Rectal smooth muscle tissue (tissue), 1 donor: Measurements from ENCODE around the gene ILF3.

Source experiments
- H3K27ac ChIP-seq: one replicate; pipeline ENCODE4 v1.7.0; 2013; ENCODE audit warnings: low read depth, low read length, inconsistent platforms
- H3K27me3 ChIP-seq: one replicate; pipeline ENCODE4 v1.7.0; 2013; ENCODE audit warnings: low read length; ENCODE audit not compliant: control insufficient read depth, insufficient read depth
- H3K36me3 ChIP-seq: one replicate; pipeline ENCODE4 v1.7.0; 2013; ENCODE audit warnings: low read length; ENCODE audit not compliant: control insufficient read depth, insufficient read depth
- H3K4me1 ChIP-seq: one replicate; pipeline ENCODE4 v1.7.0; 2013; ENCODE audit warnings: low read length; ENCODE audit not compliant: control insufficient read depth, insufficient read depth
- H3K4me3 ChIP-seq: one replicate; pipeline ENCODE4 v1.7.0; 2013; ENCODE audit warnings: low read length
- H3K9ac ChIP-seq: one replicate; pipeline ENCODE4 v1.7.0; 2013; ENCODE audit warnings: low read length

The ILF3 gene

DNA sequence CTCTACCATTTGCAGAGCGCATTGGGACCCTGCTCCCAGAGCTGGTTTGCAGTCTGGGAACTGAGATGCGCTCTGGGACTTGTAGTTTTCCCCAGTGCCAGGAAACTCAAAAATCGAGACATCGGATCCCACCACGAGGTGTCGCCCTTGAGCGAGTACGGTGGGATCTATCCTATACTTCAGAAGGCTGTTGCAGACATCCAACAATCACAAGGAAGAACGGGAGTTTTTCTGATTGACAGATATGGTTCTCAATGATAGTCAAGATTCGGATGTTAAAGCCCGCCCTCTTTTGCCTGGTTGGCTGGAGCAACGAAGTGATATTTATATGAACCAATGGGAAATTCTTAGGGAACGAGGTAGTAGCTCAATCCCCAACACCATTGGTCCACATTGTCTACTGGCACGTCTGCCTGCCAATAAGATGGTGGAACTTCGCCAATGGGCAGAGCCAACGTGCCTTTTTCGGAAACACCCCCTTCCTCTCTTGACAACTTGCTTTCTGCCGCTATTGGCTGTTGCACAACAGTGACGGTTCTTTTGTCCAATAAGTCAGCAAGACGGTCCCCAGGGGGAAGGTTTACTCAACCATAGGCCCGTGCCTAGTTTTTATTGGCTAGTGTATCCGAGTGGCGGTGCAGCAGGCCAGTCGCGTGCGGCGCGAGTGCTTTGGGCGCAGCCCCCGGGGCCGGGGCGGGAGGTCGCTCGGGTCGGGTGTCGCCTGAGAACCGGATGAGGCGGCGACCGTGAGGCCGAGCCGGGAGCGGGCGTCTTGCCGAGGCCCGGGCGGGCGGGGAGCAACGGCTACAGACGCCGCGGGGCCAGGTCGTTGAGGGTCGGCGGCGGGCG, 63.4 kb downstream of the ILF3 start, which contains the start of gene DNM2:
TSS of gene DNM2 (plus strand) at position 724 of the 849 bp plus-strand sequence. CDS start 164 bp downstream, outside the sequence.
- H3K27me3 ChIP-seq = no peaks in the 10 kb centered on the region
- peaks cover 13% of the 10 kb centered on the region for H3K4me1 ChIP-seq
- peak within 1 kb of the TSS; percentile 78 for H3K27ac ChIP-seq
- H3K36me3 ChIP-seq = no peaks in the 10 kb centered on the region
- peak within 1 kb of the TSS; percentile 91 for H3K4me3 ChIP-seq
- H3K9ac ChIP-seq = peak within 1 kb of the TSS; percentile 39

DNA sequence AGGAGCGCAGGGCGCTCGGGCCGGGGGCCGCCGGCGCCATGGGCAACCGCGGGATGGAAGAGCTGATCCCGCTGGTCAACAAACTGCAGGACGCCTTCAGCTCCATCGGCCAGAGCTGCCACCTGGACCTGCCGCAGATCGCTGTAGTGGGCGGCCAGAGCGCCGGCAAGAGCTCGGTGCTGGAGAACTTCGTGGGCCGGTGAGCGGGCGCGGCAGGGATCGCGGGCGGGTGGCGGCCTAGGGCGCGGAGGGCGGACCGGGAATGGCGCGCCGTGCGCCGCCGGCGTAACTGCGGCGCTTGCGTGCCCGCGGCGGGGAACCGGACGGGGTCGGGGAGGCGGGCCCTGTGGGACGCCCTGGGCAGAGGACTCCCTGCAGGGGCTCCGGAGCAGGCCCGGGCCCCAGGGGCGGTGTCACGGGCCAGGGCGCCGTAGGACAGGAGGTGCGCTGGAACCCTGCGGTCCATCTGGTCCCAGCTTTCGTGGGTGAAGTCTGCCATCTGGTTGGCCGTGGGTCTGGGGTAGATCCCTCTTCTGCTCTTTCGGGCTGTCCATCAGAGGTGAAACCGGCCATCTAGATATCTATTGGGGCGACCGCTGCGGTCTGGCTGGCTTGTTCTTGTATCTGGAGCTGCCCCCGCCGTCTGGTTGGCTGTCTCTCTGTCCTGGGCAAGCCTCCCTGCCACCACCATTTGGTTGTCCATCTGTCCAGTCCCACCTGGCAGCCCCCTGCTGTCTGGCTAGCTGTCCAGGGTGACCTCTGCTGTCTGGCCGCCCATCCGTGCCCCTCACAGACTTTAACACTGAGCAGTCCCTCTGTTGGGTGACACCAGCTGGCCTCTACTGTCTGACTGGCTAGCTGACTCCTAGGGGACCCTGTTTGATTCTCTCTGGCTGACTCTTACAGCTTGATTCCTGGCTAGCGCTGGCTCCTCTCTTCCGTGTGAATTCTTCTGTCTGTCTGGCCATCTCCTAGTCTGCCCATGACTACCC, 64.4 kb downstream of the ILF3 start:
- Histone ChIP-seq H3K4me3 (peak overlapping the region; percentile 91), H3K27me3 (no peaks in the 10 kb centered on the region), H3K4me1 (peaks cover 13% of the 10 kb centered on the region), H3K27ac (peak overlapping the region; percentile 78), H3K36me3 (no peaks in the 10 kb centered on the region), H3K9ac (peak overlapping the region; percentile 39)

DNA sequence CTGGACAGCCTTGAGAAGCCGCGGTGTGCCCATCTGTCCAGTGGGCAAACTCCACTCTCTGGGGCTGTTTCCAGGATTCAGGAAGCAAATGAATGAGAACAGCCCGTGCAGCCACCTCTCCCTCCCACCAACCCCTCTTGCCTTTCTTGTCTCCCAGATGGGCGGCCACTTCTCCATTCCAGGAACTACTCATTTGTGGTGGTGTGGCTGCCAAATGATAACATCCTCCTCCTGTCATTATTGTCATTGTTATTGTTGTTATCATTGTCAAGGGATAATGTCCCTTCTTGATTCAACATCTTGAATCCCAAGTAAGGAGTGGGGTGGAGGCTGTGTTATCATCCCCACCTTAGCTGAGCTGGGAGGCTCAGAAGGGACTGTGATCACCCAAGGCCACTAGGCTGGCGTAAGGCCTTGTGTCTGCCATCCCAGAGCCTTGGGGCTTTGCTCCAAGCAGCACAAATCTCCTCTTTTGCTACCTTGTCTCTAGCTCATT, 65.4 kb downstream of the ILF3 start:
- H3K27me3 ChIP-seq = no peaks in the 10 kb centered on the region
- H3K27ac ChIP-seq = no peak overlapping the region
- H3K9ac ChIP-seq = peak overlapping the region; percentile 39
- H3K36me3 ChIP-seq = no peaks in the 10 kb centered on the region
- H3K4me3 ChIP-seq = peak overlapping the region; percentile 91
- peaks cover 14% of the 10 kb centered on the region for H3K4me1 ChIP-seq

DNA sequence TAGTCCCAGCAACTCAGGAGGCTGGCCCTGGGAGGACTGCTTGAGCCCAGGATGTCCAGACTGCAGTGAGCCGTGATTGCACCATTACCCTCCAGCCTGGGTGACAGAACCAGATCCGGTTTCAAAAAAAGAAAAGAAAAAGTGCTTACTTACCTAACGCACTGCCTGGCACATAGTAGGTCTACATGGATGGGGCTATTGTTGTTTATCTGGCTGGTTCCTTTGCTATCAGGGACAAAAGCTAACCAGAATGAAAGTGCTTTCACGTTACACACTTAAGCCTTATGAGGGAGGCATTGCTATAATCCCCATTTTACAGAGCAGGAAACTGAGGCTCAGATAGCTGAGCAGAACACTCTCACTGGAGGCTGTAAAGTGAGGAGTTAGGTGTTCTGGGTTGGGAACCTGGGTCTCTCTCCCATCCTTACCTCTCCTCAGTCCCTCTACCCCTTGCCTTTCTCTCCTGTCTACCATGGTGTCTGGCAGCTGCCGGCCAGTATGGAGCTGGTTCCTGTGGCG, 66.5 kb downstream of the ILF3 start:
- no peak overlapping the region for H3K9ac ChIP-seq
- H3K4me1 ChIP-seq = peaks cover 15% of the 10 kb centered on the region
- no peak overlapping the region for H3K4me3 ChIP-seq
- no peaks in the 10 kb centered on the region for H3K27me3 ChIP-seq
- H3K27ac ChIP-seq = no peak overlapping the region
- H3K36me3 ChIP-seq = no peaks in the 10 kb centered on the region

DNA sequence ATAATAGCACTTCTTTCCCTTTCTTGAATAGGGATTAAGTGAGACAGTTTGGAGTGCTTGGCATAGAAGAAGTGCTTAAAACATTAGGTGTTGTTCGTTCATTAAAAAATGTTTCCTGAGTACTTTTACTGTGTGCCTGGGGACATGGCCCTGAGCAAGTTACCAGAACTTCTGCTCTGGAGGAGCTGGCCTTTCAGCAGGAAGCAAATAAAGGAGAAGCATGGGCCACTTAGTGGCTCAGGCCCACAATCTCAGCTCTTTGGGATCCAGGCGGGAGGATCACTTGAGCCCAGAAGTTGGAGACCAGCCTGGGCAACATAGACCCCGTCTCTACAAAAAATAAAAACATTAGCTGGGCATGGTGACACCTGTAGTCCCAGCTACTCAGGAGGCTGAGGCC, 69.4 kb downstream of the ILF3 start:
- peaks cover 15% of the 10 kb centered on the region for H3K4me1 ChIP-seq
- H3K27ac ChIP-seq = no peak overlapping the region
- no peak overlapping the region for H3K9ac ChIP-seq
- H3K36me3 ChIP-seq = no peaks in the 10 kb centered on the region
- no peaks in the 10 kb centered on the region for H3K27me3 ChIP-seq
- no peak overlapping the region for H3K4me3 ChIP-seq

DNA sequence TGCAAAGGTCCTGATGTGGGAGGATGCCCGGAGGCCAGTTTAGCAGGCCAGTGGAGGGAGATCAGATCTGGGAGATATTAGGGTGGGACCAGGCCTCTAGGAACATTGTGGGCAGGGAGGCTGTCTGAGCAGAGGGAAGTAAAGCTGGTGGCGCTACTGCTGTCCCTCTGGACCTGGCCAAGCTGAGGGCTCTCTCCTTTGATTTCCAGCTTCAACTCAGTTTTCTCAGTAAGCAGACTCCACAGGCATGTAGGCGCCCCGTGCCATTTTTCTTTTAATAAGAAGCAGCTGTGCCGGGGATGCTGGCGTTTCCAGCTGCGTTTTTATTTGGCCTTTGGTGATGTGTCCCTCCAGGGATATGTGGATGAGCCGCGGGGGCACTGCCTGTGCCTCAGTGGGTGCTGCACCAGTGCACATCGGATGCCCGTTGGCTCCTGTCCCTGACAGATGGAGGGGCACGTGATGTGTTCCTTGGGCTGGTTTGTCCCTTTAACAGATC, 70.5 kb downstream of the ILF3 start:
- Histone ChIP-seq H3K36me3 (no peaks in the 10 kb centered on the region), H3K4me1 (peaks cover 5% of the 10 kb centered on the region), H3K27me3 (no peaks in the 10 kb centered on the region), H3K4me3 (no peak overlapping the region), H3K27ac (no peak overlapping the region), H3K9ac (no peak overlapping the region)

DNA sequence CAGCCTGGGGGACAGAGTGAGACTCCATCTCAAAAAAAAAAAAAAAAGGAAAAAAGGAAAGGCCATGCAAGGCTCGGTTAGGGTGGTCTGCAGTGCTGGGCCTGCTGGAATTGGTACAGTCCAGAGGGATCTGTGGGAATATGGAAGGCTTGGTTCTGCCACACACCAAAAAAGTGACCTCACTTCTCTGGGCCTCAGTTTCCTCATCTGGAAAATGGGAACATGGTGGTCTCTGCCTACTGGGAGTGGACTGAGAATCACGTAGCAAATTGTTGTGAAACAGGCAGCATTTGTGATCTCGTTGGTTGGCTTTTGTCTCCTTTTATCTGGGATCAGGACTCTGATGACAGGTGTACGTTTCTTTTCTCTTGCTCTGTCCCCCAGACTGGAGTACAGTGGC, 71.3 kb downstream of the ILF3 start:
- H3K4me3 ChIP-seq = no peak overlapping the region
- no peak overlapping the region for H3K27ac ChIP-seq
- H3K9ac ChIP-seq = no peak overlapping the region
- H3K36me3 ChIP-seq = no peaks in the 10 kb centered on the region
- H3K27me3 ChIP-seq = no peaks in the 10 kb centered on the region
- H3K4me1 ChIP-seq = peaks cover 2% of the 10 kb centered on the region

DNA sequence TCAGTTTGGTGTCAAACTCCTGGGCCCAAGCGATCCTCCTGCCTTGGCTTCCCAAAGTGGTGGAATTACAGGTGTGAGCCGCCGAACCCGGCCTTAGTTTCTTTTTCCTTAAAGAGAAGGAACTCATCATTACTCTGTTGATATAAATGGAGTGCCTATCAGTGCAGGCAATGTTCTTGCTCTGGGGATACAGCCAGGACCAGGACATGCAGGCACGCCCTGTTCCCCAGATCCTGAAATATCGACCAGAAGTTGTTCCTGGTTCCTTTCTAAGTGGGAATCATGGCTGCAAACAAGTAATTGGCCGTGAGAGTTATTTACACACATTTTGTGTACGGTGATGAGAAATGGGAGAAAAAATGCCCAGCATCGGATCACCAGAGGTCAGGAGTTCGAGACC, 72.1 kb downstream of the ILF3 start:
- Histone ChIP-seq H3K4me1 (peaks cover 2% of the 10 kb centered on the region), H3K27ac (no peak overlapping the region), H3K9ac (no peak overlapping the region), H3K36me3 (no peaks in the 10 kb centered on the region), H3K27me3 (no peaks in the 10 kb centered on the region), H3K4me3 (no peak overlapping the region)

DNA sequence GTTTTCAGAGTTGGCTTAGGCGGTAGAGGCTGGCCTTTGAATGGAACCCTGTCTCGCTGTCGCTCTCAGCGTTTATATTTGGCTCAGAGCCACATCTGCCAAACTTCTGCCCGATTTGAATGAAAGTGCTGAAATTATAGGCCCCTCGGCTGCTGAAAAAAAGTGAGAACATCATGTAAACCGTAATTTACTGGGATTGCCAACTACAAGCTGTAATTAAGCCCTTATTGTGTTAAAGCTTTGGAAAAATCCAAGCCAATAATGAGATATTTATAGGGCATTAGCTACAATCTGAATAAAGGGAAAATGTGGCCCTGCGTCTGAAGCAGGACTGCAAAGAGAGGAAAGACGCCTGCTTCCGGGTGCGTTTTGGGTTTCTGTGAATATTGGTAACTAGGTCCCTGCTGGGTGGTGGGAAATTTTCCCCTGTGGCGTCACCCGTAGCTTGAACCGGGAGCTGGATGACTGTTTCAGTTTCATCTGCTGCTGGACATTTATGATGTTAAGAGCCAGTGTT, 73.6 kb downstream of the ILF3 start:
- Histone ChIP-seq H3K4me3 (no peak overlapping the region), H3K4me1 (peaks cover 2% of the 10 kb centered on the region), H3K9ac (no peak overlapping the region)

DNA sequence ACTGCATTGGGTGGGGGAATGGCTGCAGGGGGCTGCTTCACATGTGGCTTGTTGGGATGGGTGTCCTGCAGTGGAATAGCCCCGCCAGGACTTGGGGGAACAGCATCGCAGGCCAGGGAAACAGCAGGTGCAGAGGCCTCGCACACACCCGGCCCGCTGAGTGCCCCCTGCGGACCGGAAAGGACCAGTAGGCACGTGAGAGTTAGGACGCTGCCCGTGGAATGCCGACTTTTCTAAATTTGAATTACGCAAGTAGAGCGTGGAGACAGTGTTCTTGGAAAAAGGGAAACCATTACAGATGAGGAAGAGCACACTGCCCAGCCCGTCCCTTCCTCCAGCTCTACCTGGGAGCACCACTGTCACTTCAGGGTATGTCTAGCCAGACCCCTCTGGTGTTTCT, 75.3 kb downstream of the ILF3 start:
- no peak overlapping the region for H3K9ac ChIP-seq
- no peak overlapping the region for H3K27ac ChIP-seq
- H3K27me3 ChIP-seq = no peaks in the 10 kb centered on the region
- H3K4me3 ChIP-seq = no peak overlapping the region
- peaks cover 2% of the 10 kb centered on the region for H3K4me1 ChIP-seq
- H3K36me3 ChIP-seq = no peaks in the 10 kb centered on the region

More for the DNA sequence above, 73.6 kb downstream of the ILF3 start:
- Histone ChIP-seq H3K27me3 (no peaks in the 10 kb centered on the region), H3K27ac (no peak overlapping the region), H3K36me3 (no peaks in the 10 kb centered on the region)

DNA sequence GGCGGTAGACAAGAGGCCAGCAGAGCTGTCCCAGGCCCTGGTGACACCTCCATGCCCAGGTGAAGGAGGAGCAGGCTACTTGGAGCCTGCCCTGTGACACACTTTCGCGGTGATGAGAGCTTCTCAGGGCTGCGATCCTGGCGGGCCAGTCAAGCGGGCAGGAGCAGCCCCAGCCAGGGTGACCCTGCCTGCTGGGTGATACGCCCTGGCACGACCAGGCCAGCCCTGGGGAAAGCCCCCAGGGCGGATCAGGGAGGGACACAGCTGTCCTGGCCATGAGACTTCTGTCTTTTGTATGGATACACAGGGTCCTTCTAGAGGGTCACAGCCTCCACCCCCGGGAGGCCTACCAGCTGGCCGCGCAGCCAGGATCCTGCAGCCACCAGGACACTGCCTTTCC, 76.8 kb downstream of the ILF3 start:
- H3K36me3 ChIP-seq = no peaks in the 10 kb centered on the region
- H3K9ac ChIP-seq = no peak overlapping the region
- no peaks in the 10 kb centered on the region for H3K4me1 ChIP-seq
- H3K4me3 ChIP-seq = no peak overlapping the region
- no peak overlapping the region for H3K27ac ChIP-seq
- no peaks in the 10 kb centered on the region for H3K27me3 ChIP-seq

DNA sequence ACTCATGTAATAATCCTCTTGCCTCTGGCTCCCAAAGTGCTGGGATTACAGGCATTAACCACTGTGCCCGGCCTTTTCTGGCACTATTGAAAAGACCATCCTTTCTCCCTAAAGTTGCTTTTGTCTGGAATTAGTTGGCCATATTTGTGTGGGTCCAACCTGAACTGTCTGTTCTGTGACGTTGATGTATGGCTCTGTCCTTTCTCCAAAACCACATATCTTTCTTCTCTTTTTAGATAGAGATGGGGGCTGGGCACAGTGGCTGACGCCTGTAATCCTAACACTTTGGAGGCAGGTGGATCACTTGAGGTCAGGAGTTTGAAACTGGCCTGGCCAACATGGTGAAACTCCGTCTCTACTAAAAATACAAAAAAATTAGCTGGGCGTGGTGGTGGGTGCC, 81.6 kb downstream of the ILF3 start:
- Histone ChIP-seq H3K27me3 (no peaks in the 10 kb centered on the region), H3K27ac (no peak overlapping the region), H3K9ac (no peak overlapping the region), H3K36me3 (no peaks in the 10 kb centered on the region), H3K4me1 (no peaks in the 10 kb centered on the region), H3K4me3 (no peak overlapping the region)
